Vagina (tissue), 2 donors: Measurements from ENCODE around the gene INF2.

ENCODE experiments used
- CTCF ChIP-seq, 3 experiments: fragments of 450-650 bp in 2 of 3; fragments of 200-600 bp in 1 of 3; sonication (generic) in 1 of 3; IDR thresholded peaks; one replicate each; pipeline ENCODE4 v1.5.1; 2017 to 2019; ENCODE audit warnings: antibody characterized with exemption in 3 of 3, mild to moderate bottlenecking in 2 of 3, moderate library complexity in 2 of 3
- POLR2A ChIP-seq, 2 donors: fragments of 450-650 bp; IDR thresholded peaks; one replicate each; pipeline ENCODE4 v1.6.1; 2017; ENCODE audit warnings: antibody characterized with exemption in 2 of 2, mild to moderate bottlenecking in 2 of 2, moderate library complexity in 2 of 2

GRCh38 chr14:104707608-104708595, 18.5 kb downstream of the INF2 start:
- TF ChIP-seq CTCF (IDR thresholded peaks at IDR 0.05) = no peak
- TF ChIP-seq POLR2A (IDR thresholded peaks at IDR 0.05) = no peak
